PFSK-1 (cell line): ENCODE measurements around the gene DOCK4.

ENCODE experiments used
- FOXP2 ChIP-seq: optimal IDR thresholded peaks from 2 replicates; pipeline ENCODE3; 2011; ENCODE audit warnings: borderline replicate concordance, control low read depth, inconsistent platforms; ENCODE audit not compliant: insufficient read depth; ENCODE audit errors: extremely low read length, extremely low read depth
- POLR2AphosphoS5 ChIP-seq: IDR thresholded peaks from 2 replicates; pipeline ENCODE4 v1.6.1; 2012; ENCODE audit warnings: low read depth, mild to moderate bottlenecking, control low read depth, low read length, moderate library complexity
- REST ChIP-seq, 2 experiments: IDR thresholded peaks; 2 replicates each; pipeline versions ENCODE4 v1.6.1 to v1.8.0; 2011 to 2012; ENCODE audit warnings: low read depth in 2 of 2, low read length in 2 of 2, control low read depth in 1 of 2, inconsistent platforms in 1 of 2, mild to moderate bottlenecking in 1 of 2, moderate library complexity in 1 of 2; ENCODE audit not compliant: insufficient read depth in 1 of 2
- SIN3A ChIP-seq: IDR thresholded peaks from 2 replicates; pipeline ENCODE4 v1.6.1; 2012; ENCODE audit warnings: mild to moderate bottlenecking, low read length, moderate library complexity, borderline replicate concordance; ENCODE audit not compliant: insufficient read depth
- TAF1 ChIP-seq: IDR thresholded peaks from 2 replicates; pipeline ENCODE4 v1.6.1; 2012; ENCODE audit warnings: low read length, control low read depth, borderline replicate concordance; ENCODE audit not compliant: insufficient read depth

Gene DOCK4

GRCh38 chr7:112195717-112196116 is 10.5 kb downstream of the DOCK4 start:
- TF ChIP-seq REST (IDR thresholded peaks at IDR 0.05; ENCODE audit: insufficient read depth in 1 of 2, low read depth in 2 of 2, low read length in 2 of 2) (no peak), TAF1 (no peak), SIN3A (no peak), POLR2AphosphoS5 (no peak), FOXP2 (no peak)

DNA sequence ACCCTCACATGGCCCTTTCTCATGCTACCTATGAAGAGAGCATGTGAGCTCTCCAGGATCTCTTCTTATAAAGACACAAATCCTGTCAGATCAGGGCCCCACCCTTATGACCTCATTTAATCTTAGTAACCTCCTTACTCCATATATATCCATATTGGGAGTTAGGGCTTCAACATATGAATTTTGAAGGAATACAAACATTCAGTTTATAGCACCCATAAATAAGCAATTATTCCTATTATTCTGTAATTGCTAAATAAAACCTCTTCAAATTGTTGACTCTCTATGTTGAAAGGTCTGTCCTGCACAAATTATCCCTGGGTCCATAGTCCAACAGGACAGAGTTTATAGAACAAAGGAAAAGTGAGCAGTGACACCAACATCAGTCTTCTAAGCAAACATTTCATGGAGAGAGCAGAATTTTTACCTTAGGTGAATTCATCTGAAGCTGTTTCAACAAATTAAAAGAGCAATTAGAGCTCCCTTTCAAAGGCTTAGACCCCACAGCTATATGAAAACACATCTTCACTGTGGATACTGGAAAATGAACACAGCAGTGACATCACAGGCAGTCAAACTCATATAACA is 12.2 kb downstream of the DOCK4 start:
- TF ChIP-seq REST (IDR thresholded peaks at IDR 0.05; ENCODE audit: insufficient read depth in 1 of 2, low read depth in 2 of 2, low read length in 2 of 2): no peak
- no peak for TF ChIP-seq FOXP2
- TF ChIP-seq SIN3A: no peak
- TF ChIP-seq POLR2AphosphoS5: no peak
- TF ChIP-seq TAF1: no peak

DNA sequence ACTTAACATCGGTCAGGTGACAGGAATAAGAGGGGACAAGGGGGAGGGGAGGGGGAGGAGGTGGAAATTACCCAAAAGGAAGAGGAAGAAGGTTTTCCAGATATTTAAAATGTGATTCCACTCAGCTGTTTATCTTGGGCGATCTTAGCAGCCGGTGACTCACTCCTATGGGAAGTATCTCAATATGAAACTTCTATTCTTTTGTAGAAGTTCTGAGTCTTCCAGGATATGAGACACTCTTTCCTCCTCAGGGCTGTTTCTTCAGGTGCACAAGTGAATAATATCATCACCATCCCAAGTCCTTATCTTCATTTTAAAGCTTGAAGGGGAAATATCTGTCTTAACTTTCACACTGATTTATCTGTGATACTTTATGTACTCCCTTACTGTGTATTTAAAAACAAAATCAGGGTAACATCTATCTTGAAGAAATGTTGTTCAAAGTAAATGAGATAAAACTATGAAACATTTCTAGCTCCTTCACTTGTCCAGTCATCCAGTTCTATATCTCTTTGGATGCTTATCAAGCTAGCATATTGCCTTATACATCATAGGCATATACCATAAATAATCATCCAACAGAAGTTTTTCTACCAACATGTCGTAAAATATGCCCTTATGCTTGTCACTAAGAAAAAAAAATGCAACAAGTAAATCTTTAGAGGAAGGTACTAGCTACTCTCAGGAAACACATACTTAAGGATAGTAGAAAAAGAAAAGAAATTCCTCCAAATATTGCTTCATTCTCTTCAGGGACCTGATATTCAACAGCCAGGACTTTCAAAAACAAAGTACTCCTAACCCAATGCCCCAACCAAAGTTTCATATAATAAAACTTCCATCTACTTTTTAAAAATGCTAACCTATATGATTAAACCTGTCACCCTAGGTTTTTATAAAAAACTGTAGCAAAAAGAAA is 13.7 kb downstream of the DOCK4 start:
- TF ChIP-seq FOXP2: no peak
- TF ChIP-seq POLR2AphosphoS5: peak; percentile 49; the same call in 1 of the 2 replicates
- TF ChIP-seq REST (IDR thresholded peaks at IDR 0.05; ENCODE audit: insufficient read depth in 1 of 2, low read depth in 2 of 2, low read length in 2 of 2): 0 out of 4 replicates have a peak, but pooled peaks of 1 of the 2 experiments have one; percentile 21
- TF ChIP-seq SIN3A: peak; percentile 34; the same call in 1 of the 2 replicates
- TF ChIP-seq TAF1: 0 out of 2 replicates have a peak, but pooled peaks have one; percentile 16

- TF ChIP-seq REST (IDR thresholded peaks at IDR 0.05; ENCODE audit: insufficient read depth in 1 of 2, low read depth in 2 of 2, low read length in 2 of 2): no peak
- TF ChIP-seq TAF1: no peak
- TF ChIP-seq FOXP2: no peak
- TF ChIP-seq SIN3A: no peak
- TF ChIP-seq POLR2AphosphoS5: no peak
Measured at GRCh38 chr7:112190120-112190519, 16.1 kb downstream of the DOCK4 start.
